Measurements from ENCODE around the gene PHYHD1. TPM values are rescaled to one million over a fixed set of nuclear protein-coding genes. Genes with fewer than 3 reads are reported as not detected.
A peak's percentile ranks its signal among the peaks of the same experiment; 100 is the strongest.

PHYHD1 gene
- total and polyA plus RNA-seq, 2 of the 13 experiments (the other 11 are each of a cell fraction or from before 2014, with no cell fraction given), result 10.6 to 25.3 TPM

DNA sequence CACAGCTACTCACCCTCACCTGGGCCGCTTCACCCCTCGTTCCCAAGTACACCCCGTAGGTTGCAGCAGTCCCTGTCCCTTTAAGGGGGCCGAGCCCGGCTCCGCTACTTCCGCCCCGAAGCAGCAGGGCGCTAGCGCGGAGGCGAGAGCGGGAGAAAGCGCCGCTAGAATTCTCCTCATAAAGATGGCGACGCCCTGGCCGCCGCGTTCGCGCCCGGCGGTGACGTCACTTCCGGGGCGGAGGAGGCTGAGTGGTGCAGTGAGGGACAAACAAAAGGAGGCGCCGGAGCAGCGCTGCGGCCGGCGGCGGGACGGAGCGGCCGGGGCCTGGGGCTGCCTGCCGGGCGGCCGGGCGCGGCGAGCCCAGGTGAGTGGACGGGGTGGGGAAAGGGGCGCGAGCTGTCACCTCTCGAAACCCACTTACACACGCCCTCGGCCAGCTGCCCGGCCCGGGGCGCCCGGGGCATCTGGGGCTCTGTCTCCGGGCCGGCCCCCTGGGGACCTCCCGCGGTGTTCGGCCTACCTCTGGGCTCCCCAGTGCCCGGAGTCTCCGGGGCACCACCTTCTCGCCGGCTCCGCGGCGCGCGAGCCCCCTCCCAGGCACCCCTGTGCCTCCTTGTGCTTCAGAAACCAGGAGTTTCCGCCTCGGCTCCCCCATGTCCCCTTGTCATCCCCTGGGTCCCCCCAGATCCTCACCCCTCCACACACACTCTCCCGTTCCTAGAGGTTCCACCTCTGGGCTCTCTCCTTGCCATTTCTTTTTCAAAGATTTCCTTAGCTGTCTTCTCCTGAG is 38.7 kb upstream of the PHYHD1 start, which contains the start of the genes KYAT1 and LRRC8A (continued):
- TF ChIP-seq, protein P1, sequence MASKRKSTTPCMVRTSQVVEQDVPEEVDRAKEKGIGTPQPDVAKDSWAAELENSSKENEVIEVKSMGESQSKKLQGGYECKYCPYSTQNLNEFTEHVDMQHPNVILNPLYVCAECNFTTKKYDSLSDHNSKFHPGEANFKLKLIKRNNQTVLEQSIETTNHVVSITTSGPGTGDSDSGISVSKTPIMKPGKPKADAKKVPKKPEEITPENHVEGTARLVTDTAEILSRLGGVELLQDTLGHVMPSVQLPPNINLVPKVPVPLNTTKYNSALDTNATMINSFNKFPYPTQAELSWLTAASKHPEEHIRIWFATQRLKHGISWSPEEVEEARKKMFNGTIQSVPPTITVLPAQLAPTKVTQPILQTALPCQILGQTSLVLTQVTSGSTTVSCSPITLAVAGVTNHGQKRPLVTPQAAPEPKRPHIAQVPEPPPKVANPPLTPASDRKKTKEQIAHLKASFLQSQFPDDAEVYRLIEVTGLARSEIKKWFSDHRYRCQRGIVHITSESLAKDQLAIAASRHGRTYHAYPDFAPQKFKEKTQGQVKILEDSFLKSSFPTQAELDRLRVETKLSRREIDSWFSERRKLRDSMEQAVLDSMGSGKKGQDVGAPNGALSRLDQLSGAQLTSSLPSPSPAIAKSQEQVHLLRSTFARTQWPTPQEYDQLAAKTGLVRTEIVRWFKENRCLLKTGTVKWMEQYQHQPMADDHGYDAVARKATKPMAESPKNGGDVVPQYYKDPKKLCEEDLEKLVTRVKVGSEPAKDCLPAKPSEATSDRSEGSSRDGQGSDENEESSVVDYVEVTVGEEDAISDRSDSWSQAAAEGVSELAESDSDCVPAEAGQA (IDR thresholded peaks at IDR 0.05; ENCODE audit: low read depth), result peak; percentile 95
- TF ChIP-seq, protein P1 (CRISPR knock-in tag; IDR thresholded peaks at IDR 0.05; ENCODE audit: borderline replicate concordance), result no peak
- TF ChIP-seq PHF20 (CRISPR knock-in tag; IDR thresholded peaks at IDR 0.05), result peak; percentile 88
- TF ChIP-seq, protein P2, sequence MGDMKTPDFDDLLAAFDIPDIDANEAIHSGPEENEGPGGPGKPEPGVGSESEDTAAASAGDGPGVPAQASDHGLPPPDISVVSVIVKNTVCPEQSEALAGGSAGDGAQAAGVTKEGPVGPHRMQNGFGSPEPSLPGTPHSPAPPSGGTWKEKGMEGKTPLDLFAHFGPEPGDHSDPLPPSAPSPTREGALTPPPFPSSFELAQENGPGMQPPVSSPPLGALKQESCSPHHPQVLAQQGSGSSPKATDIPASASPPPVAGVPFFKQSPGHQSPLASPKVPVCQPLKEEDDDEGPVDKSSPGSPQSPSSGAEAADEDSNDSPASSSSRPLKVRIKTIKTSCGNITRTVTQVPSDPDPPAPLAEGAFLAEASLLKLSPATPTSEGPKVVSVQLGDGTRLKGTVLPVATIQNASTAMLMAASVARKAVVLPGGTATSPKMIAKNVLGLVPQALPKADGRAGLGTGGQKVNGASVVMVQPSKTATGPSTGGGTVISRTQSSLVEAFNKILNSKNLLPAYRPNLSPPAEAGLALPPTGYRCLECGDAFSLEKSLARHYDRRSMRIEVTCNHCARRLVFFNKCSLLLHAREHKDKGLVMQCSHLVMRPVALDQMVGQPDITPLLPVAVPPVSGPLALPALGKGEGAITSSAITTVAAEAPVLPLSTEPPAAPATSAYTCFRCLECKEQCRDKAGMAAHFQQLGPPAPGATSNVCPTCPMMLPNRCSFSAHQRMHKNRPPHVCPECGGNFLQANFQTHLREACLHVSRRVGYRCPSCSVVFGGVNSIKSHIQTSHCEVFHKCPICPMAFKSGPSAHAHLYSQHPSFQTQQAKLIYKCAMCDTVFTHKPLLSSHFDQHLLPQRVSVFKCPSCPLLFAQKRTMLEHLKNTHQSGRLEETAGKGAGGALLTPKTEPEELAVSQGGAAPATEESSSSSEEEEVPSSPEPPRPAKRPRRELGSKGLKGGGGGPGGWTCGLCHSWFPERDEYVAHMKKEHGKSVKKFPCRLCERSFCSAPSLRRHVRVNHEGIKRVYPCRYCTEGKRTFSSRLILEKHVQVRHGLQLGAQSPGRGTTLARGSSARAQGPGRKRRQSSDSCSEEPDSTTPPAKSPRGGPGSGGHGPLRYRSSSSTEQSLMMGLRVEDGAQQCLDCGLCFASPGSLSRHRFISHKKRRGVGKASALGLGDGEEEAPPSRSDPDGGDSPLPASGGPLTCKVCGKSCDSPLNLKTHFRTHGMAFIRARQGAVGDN (CRISPR knock-in tag; IDR thresholded peaks at IDR 0.05), result peak; percentile 82
- TF ChIP-seq, protein P3, sequence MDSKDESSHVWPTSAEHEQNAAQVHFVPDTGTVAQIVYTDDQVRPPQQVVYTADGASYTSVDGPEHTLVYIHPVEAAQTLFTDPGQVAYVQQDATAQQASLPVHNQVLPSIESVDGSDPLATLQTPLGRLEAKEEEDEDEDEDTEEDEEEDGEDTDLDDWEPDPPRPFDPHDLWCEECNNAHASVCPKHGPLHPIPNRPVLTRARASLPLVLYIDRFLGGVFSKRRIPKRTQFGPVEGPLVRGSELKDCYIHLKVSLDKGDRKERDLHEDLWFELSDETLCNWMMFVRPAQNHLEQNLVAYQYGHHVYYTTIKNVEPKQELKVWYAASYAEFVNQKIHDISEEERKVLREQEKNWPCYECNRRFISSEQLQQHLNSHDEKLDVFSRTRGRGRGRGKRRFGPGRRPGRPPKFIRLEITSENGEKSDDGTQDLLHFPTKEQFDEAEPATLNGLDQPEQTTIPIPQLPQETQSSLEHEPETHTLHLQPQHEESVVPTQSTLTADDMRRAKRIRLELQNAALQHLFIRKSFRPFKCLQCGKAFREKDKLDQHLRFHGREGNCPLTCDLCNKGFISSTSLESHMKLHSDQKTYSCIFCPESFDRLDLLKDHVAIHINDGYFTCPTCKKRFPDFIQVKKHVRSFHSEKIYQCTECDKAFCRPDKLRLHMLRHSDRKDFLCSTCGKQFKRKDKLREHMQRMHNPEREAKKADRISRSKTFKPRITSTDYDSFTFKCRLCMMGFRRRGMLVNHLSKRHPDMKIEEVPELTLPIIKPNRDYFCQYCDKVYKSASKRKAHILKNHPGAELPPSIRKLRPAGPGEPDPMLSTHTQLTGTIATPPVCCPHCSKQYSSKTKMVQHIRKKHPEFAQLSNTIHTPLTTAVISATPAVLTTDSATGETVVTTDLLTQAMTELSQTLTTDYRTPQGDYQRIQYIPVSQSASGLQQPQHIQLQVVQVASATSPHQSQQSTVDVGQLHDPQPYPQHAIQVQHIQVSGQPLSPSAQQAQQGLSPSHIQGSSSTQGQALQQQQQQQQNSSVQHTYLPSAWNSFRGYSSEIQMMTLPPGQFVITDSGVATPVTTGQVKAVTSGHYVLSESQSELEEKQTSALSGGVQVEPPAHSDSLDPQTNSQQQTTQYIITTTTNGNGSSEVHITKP (CRISPR knock-in tag; IDR thresholded peaks at IDR 0.05; ENCODE audit: low read depth), result 0 out of 2 replicates have a peak, but pooled peaks have one; percentile 51
- TF ChIP-seq SMAD3 (CRISPR knock-in tag; IDR thresholded peaks at IDR 0.05), result peak; percentile 29; the same call in 1 of the 2 replicates
- TF ChIP-seq ZIK1 (CRISPR knock-in tag; IDR thresholded peaks at IDR 0.05; ENCODE audit: borderline replicate concordance, low read depth), result no peak
- TF ChIP-seq ZFX (CRISPR knock-in tag; IDR thresholded peaks at IDR 0.05; ENCODE audit: low read depth), result peak; percentile 44
- no peak for TF ChIP-seq ZNF7 (CRISPR knock-in tag; IDR thresholded peaks at IDR 0.05)
- TF ChIP-seq HOXA7 (CRISPR knock-in tag; IDR thresholded peaks at IDR 0.05), result no peak
